PC-9 (cell line): Measurements from ENCODE around the gene IARS2. TPM values are rescaled to one million over a fixed set of nuclear protein-coding genes. Genes with fewer than 3 reads are reported as not detected.

Experiments used
- BruUV-seq: library from RNA; stranded (reverse); fragments of 400-500 nt; replicated peaks from 2 replicates; lab custom pipeline; 2021; lab: Mats Ljungman, UMichigan
- CTCF ChIA-PET: fragments of 300-600 bp; sonication (Branson Sonifier 250); formaldehyde crosslinking; loops from one replicate; lab custom pipeline; 2022; ENCODE audit warnings: antibody characterized with exemption; lab: Charles Lee
- POLR2A ChIA-PET: fragments of 300-600 bp; sonication (Branson Sonifier 250); formaldehyde crosslinking; loops from one replicate; lab custom pipeline; 2022; ENCODE audit warnings: antibody characterized with exemption; ENCODE audit not compliant: unreplicated experiment; lab: Charles Lee
- DNase-seq, 2 experiments: peaks; one replicate each; pipeline versions ENCODE4 v3.0.0 to v3.0.0-alpha.2; 2015 to 2022; ENCODE audit warnings: mixed read lengths in 1 of 2
- H2AFZ ChIP-seq: fragments of 200-600 bp; sonication (generic); 2 replicates; pipeline ENCODE4 v1.8.1; 2017; ENCODE audit warnings: antibody characterized with exemption
- H3F3A ChIP-seq: fragments of 200-600 bp; sonication (generic); 2 replicates; pipeline ENCODE4 v1.8.1; 2017; ENCODE audit warnings: antibody characterized with exemption, mild to moderate bottlenecking, low read depth; ENCODE audit not compliant: insufficient read depth
- H3K27ac ChIP-seq: fragments of 200-600 bp; sonication (generic); 2 replicates; pipeline ENCODE4 v1.6.1; 2016; ENCODE audit warnings: mixed run types
- H3K27me3 ChIP-seq: fragments of 200-600 bp; sonication (generic); 2 replicates; pipeline ENCODE4 v1.6.1; 2016; ENCODE audit warnings: low read depth, mixed run types; ENCODE audit not compliant: insufficient read depth
- H3K36me3 ChIP-seq: fragments of 200-600 bp; sonication (generic); 2 replicates; pipeline ENCODE4 v1.6.1; 2016; ENCODE audit warnings: low read depth, mixed run types
- H3K4me1 ChIP-seq: fragments of 200-600 bp; sonication (generic); replicated peaks from 2 replicates; pipeline ENCODE4 v1.6.1; 2016; ENCODE audit warnings: mixed run types; ENCODE audit not compliant: insufficient read depth
- H3K4me2 ChIP-seq: fragments of 200-600 bp; sonication (generic); 2 replicates; pipeline ENCODE4 v1.6.1; 2017; ENCODE audit warnings: mixed run types
- H3K4me3 ChIP-seq: fragments of 200-600 bp; sonication (generic); 2 replicates; pipeline ENCODE4 v1.6.1; 2016; ENCODE audit warnings: mixed run types
- H3K79me2 ChIP-seq: fragments of 200-600 bp; sonication (generic); 2 replicates; pipeline ENCODE4 v1.6.1; 2017; ENCODE audit warnings: low read depth, mixed run types
- H3K9me2 ChIP-seq: fragments of 200-600 bp; sonication (generic); 2 replicates; pipeline ENCODE4 v1.8.1; 2017; ENCODE audit warnings: mild to moderate bottlenecking; ENCODE audit not compliant: insufficient read depth
- H3K9me3 ChIP-seq: fragments of 200-600 bp; sonication (generic); 2 replicates; pipeline ENCODE4 v1.8.1; 2016; ENCODE audit warnings: low read depth; ENCODE audit not compliant: insufficient read depth
- H4K20me1 ChIP-seq: fragments of 200-600 bp; sonication (generic); 2 replicates; pipeline ENCODE4 v1.8.1; 2017; ENCODE audit not compliant: insufficient read depth
- EZH2 ChIP-seq: fragments of 200-600 bp; sonication (generic); IDR thresholded peaks from 2 replicates; pipeline ENCODE4 v1.8.0; 2017; ENCODE audit warnings: antibody characterized with exemption, low read depth
- intact Hi-C: fragments of 100-400 bp; cut with micrococcal nuclease; formaldehyde crosslinking; loops from one replicate; pipeline ENCODE4 v1.10.0; 2022; ENCODE audit not compliant: unreplicated experiment
- total RNA-seq: library from RNA; stranded (reverse); gene quantifications from 2 replicates; pipeline ENCODE4 v1.2.3, GENCODE V29; 2021
- TF ChIP-seq, protein P1 (sequence below): fragments of 200-600 bp; sonication (generic); conservative IDR thresholded peaks from 2 replicates; pipeline ENCODE4 v1.6.1; 2017; ENCODE audit warnings: mixed run types, antibody characterized with exemption, mild to moderate bottlenecking, moderate library complexity

Gene IARS2
- total RNA-seq, 1 experiment from 2014 or later, result 155 TPM

GRCh38 chr1:220139966-220140365, 46.0 kb downstream of the IARS2 start:
- H3K27ac ChIP-seq, result no peak overlapping the region
- intact Hi-C loops, result no loop called here
- BruUV-seq, result no TSS peak
- peaks cover 35% of the 10 kb centered on the region for H3K36me3 ChIP-seq
- H3K4me3 ChIP-seq, result no peak overlapping the region
- no peaks in the 10 kb centered on the region for H3K27me3 ChIP-seq
- ChIA-PET CTCF (no interaction called here), POLR2A (no interaction called here)
- H3F3A ChIP-seq, result no peaks in the 10 kb centered on the region
- DNase-seq, result no peak
- H3K79me2 ChIP-seq, result no peaks in the 10 kb centered on the region
- H3K9me3 ChIP-seq, result no peaks in the 10 kb centered on the region
- no peaks in the 10 kb centered on the region for H3K4me1 ChIP-seq
- no peak overlapping the region for H2AFZ ChIP-seq
- TF ChIP-seq, protein P1, sequence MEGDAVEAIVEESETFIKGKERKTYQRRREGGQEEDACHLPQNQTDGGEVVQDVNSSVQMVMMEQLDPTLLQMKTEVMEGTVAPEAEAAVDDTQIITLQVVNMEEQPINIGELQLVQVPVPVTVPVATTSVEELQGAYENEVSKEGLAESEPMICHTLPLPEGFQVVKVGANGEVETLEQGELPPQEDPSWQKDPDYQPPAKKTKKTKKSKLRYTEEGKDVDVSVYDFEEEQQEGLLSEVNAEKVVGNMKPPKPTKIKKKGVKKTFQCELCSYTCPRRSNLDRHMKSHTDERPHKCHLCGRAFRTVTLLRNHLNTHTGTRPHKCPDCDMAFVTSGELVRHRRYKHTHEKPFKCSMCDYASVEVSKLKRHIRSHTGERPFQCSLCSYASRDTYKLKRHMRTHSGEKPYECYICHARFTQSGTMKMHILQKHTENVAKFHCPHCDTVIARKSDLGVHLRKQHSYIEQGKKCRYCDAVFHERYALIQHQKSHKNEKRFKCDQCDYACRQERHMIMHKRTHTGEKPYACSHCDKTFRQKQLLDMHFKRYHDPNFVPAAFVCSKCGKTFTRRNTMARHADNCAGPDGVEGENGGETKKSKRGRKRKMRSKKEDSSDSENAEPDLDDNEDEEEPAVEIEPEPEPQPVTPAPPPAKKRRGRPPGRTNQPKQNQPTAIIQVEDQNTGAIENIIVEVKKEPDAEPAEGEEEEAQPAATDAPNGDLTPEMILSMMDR, result no peak
- no peak for TF ChIP-seq EZH2
- H4K20me1 ChIP-seq, result no peaks in the 10 kb centered on the region; the same call in 1 of the 2 replicates
- no peak overlapping the region for H3K4me2 ChIP-seq
- H3K9me2 ChIP-seq, result no peaks in the 10 kb centered on the region

- DNase-seq, result no peak
- Histone ChIP-seq H3K27ac (no peak overlapping the region), H2AFZ (no peak overlapping the region), H3F3A (peaks cover 4% of the 10 kb centered on the region), H3K79me2 (no peaks in the 10 kb centered on the region), H3K4me1 (no peaks in the 10 kb centered on the region), H3K9me2 (no peaks in the 10 kb centered on the region), H3K9me3 (no peaks in the 10 kb centered on the region), H3K27me3 (no peaks in the 10 kb centered on the region), H4K20me1 (no peaks in the 10 kb centered on the region; the same call in 1 of the 2 replicates), H3K4me2 (no peak overlapping the region), H3K36me3 (peaks cover 30% of the 10 kb centered on the region), H3K4me3 (no peak overlapping the region)
- CTCF ChIA-PET, result interaction anchor here (0.7 kb wide), 1 partner anchor 129 kb away, joined by 4 read pairs; no protein-coding TSS in a partner anchor
- TF ChIP-seq, protein P1, result no peak
- no peak for TF ChIP-seq EZH2
- BruUV-seq, result no TSS peak
- intact Hi-C loops, result no loop called here
- POLR2A ChIA-PET, result no interaction called here
Observed at GRCh38 chr1:220144051-220144450, 50.1 kb downstream of the IARS2 start.

GRCh38 chr1:220149742-220150141, 55.8 kb downstream of the IARS2 start:
- intact Hi-C loops, result no loop called here
- Histone ChIP-seq H3K9me2 (no peaks in the 10 kb centered on the region), H3K4me3 (no peak overlapping the region), H3K27me3 (no peaks in the 10 kb centered on the region), H3K36me3 (peaks cover 27% of the 10 kb centered on the region; the same call in 1 of the 2 replicates), H3K4me1 (no peaks in the 10 kb centered on the region), H4K20me1 (no peaks in the 10 kb centered on the region; the same call in 1 of the 2 replicates), H3F3A (peaks cover 12% of the 10 kb centered on the region), H3K27ac (no peak overlapping the region), H3K79me2 (no peaks in the 10 kb centered on the region), H3K4me2 (no peak overlapping the region), H3K9me3 (no peaks in the 10 kb centered on the region), H2AFZ (no peak overlapping the region)
- POLR2A ChIA-PET, result no interaction called here
- CTCF ChIA-PET, result no interaction called here
- DNase-seq, result no peak
- TF ChIP-seq EZH2, result no peak
- TF ChIP-seq, protein P1, result no peak
- BruUV-seq, result no TSS peak
